HUES6 (cell line): Measurements from ENCODE around the gene CPE.

ENCODE experiments used
- H3K27ac ChIP-seq: 2 replicates; pipeline ENCODE4 v1.7.0; 2013; ENCODE audit warnings: low read depth, mild to moderate bottlenecking, low read length, inconsistent platforms
- H3K27me3 ChIP-seq: 2 replicates; pipeline ENCODE4 v1.6.1; 2013; ENCODE audit warnings: low read length; ENCODE audit not compliant: control insufficient read depth, insufficient read depth
- H3K36me3 ChIP-seq: 2 replicates; pipeline ENCODE4 v1.6.1; 2013; ENCODE audit warnings: low read length; ENCODE audit not compliant: control insufficient read depth, insufficient read depth
- H3K4me1 ChIP-seq: 2 replicates; pipeline ENCODE4 v1.6.1; 2013; ENCODE audit warnings: low read length; ENCODE audit not compliant: control insufficient read depth, insufficient read depth
- H3K4me3 ChIP-seq: 2 replicates; pipeline ENCODE4 v1.5.1; 2013; ENCODE audit warnings: low read depth, low read length
- H3K9ac ChIP-seq: one replicate; pipeline ENCODE4 v1.6.1; 2013; ENCODE audit warnings: mild to moderate bottlenecking, low read length
- H3K9me3 ChIP-seq: 2 replicates; pipeline ENCODE4 v1.6.1; 2013; ENCODE audit warnings: low read depth, low read length; ENCODE audit not compliant: control insufficient read depth, insufficient read depth

The CPE gene

GRCh38 chr4:165384598-165384997 lies 5.8 kb downstream of the CPE start:
- H3K36me3 ChIP-seq, result no peaks in the 10 kb centered on the region
- peaks cover 8% of the 10 kb centered on the region for H3K27me3 ChIP-seq
- no peak overlapping the region for H3K9ac ChIP-seq
- H3K4me1 ChIP-seq, result peaks cover 17% of the 10 kb centered on the region
- no peak overlapping the region for H3K27ac ChIP-seq
- H3K9me3 ChIP-seq, result no peaks in the 10 kb centered on the region
- no peak overlapping the region for H3K4me3 ChIP-seq

DNA sequence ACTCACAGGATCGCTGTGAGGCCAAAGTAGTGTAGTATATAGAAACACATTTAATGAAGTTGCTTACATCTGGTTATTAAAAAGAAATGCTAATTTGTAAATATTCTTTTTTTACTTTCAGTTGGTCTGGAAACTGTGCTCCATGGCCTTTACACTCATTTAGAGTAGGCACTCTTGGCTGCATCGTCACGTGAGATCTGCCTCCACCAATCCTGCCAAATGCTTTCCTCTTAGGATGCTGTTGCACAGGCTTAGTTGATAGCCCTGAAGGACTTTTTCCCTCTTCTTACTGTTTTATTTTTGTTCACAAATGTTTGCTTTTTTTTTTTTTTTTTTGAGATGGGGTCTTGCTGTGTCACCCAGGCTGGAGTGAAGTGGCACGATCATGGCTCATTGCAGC lies 6.3 kb downstream of the CPE start:
- H3K27me3 ChIP-seq, result peaks cover 3% of the 10 kb centered on the region
- H3K36me3 ChIP-seq, result no peaks in the 10 kb centered on the region
- no peak overlapping the region for H3K9ac ChIP-seq
- H3K9me3 ChIP-seq, result no peaks in the 10 kb centered on the region
- H3K4me1 ChIP-seq, result peaks cover 13% of the 10 kb centered on the region
- no peak overlapping the region for H3K4me3 ChIP-seq
- no peak overlapping the region for H3K27ac ChIP-seq

GRCh38 chr4:165386328-165386727 lies 7.5 kb downstream of the CPE start:
- no peaks in the 10 kb centered on the region for H3K36me3 ChIP-seq
- H3K27ac ChIP-seq, result no peak overlapping the region
- no peaks in the 10 kb centered on the region for H3K9me3 ChIP-seq
- no peak overlapping the region for H3K9ac ChIP-seq
- no peaks in the 10 kb centered on the region for H3K27me3 ChIP-seq
- no peak overlapping the region for H3K4me3 ChIP-seq
- peaks cover 11% of the 10 kb centered on the region for H3K4me1 ChIP-seq

DNA sequence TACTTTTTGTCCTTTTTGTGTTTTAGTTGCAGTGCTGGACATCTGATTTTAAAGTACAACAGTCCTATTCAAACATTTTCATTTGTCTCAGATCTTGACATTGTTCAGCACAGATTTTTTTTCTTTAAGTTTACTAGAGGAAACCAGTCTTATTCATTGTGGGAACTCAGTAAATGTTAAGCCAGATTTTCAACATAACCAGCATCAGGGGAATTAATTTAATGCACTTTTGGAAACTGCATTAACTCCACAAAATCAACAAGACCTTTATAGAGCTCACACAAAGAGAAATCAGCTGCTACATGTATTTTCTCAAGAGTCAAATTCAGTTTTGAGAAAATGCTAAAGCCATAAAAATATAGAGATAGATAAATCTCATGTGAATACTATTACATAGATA lies 9.9 kb downstream of the CPE start:
- H3K27me3 ChIP-seq, result no peaks in the 10 kb centered on the region
- peaks cover 7% of the 10 kb centered on the region for H3K4me1 ChIP-seq
- no peaks in the 10 kb centered on the region for H3K36me3 ChIP-seq
- no peaks in the 10 kb centered on the region for H3K9me3 ChIP-seq
- H3K27ac ChIP-seq, result no peak overlapping the region
- H3K4me3 ChIP-seq, result no peak overlapping the region
- no peak overlapping the region for H3K9ac ChIP-seq

DNA sequence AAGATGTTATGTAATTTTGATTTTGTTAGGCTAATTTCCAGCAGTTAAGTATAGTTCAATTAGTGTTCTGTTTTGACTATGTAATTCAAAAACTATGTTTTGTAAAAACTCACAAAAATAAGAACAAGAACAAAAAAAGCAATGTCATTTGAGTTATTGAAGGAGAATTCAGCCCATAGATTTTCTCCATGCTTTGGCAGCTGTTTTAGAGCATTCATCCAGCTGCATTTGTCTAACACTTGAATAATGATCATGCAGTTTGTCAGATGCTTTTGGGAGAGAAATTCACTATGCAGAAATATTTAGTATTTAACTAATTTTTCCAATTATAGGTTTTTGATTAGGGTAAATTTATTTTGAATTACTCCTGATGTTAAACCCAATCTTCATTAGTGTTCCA lies 14.2 kb downstream of the CPE start:
- Histone ChIP-seq H3K9ac (no peak overlapping the region), H3K9me3 (no peaks in the 10 kb centered on the region), H3K4me3 (no peak overlapping the region), H3K36me3 (no peaks in the 10 kb centered on the region), H3K27me3 (no peaks in the 10 kb centered on the region), H3K27ac (no peak overlapping the region), H3K4me1 (no peaks in the 10 kb centered on the region)

DNA sequence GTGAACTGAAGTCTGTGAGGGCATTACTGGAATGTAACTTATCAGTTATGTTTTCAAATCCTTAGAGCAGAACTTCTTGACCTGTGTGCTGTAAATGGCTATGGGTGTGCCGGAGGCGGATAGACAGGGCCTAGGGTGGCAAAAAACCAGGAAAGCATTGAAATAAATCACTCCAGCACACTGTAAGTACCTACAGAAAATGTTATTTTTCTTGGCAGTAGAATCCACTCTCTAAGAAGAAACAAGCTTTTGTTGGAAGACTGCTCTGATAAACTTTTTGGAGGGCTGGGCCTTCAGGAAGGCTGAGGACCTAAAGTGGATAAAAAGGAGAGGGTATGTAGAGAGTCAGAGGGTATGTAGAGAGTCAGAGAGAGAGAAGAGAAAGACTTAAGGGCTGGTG lies 14.9 kb downstream of the CPE start:
- Histone ChIP-seq H3K9me3 (no peaks in the 10 kb centered on the region), H3K27me3 (no peaks in the 10 kb centered on the region), H3K4me3 (no peak overlapping the region), H3K4me1 (no peaks in the 10 kb centered on the region; the same call in 1 of the 2 replicates), H3K9ac (no peak overlapping the region), H3K36me3 (no peaks in the 10 kb centered on the region), H3K27ac (no peak overlapping the region)

GRCh38 chr4:165394275-165394674 lies 15.5 kb downstream of the CPE start:
- H3K9me3 ChIP-seq, result no peaks in the 10 kb centered on the region
- H3K4me1 ChIP-seq, result no peaks in the 10 kb centered on the region; the same call in 1 of the 2 replicates
- H3K36me3 ChIP-seq, result no peaks in the 10 kb centered on the region
- H3K9ac ChIP-seq, result no peak overlapping the region
- H3K4me3 ChIP-seq, result no peak overlapping the region
- no peak overlapping the region for H3K27ac ChIP-seq
- no peaks in the 10 kb centered on the region for H3K27me3 ChIP-seq

GRCh38 chr4:165398570-165398969 lies 19.8 kb downstream of the CPE start:
- Histone ChIP-seq H3K4me1 (no peaks in the 10 kb centered on the region; the same call in 1 of the 2 replicates), H3K27me3 (no peaks in the 10 kb centered on the region), H3K9ac (no peak overlapping the region), H3K9me3 (no peaks in the 10 kb centered on the region), H3K27ac (no peak overlapping the region), H3K36me3 (no peaks in the 10 kb centered on the region), H3K4me3 (no peak overlapping the region)

- Histone ChIP-seq H3K4me1 (no peaks in the 10 kb centered on the region; the same call in 1 of the 2 replicates), H3K36me3 (no peaks in the 10 kb centered on the region), H3K9me3 (no peaks in the 10 kb centered on the region), H3K27me3 (no peaks in the 10 kb centered on the region), H3K9ac (peak overlapping the region; percentile 4), H3K4me3 (no peak overlapping the region), H3K27ac (no peak overlapping the region)
These were observed 23.6 kb downstream of the CPE start for GRCh38 chr4:165402375-165402774.

GRCh38 chr4:165403048-165403447 lies 24.2 kb downstream of the CPE start:
- H3K36me3 ChIP-seq, result no peaks in the 10 kb centered on the region
- H3K4me3 ChIP-seq, result no peak overlapping the region
- no peaks in the 10 kb centered on the region for H3K9me3 ChIP-seq
- H3K27me3 ChIP-seq, result no peaks in the 10 kb centered on the region
- H3K9ac ChIP-seq, result no peak overlapping the region
- no peaks in the 10 kb centered on the region; the same call in 1 of the 2 replicates for H3K4me1 ChIP-seq
- H3K27ac ChIP-seq, result no peak overlapping the region

GRCh38 chr4:165403637-165404036 lies 24.8 kb downstream of the CPE start:
- Histone ChIP-seq H3K4me1 (no peaks in the 10 kb centered on the region), H3K9me3 (no peaks in the 10 kb centered on the region), H3K4me3 (no peak overlapping the region)

DNA sequence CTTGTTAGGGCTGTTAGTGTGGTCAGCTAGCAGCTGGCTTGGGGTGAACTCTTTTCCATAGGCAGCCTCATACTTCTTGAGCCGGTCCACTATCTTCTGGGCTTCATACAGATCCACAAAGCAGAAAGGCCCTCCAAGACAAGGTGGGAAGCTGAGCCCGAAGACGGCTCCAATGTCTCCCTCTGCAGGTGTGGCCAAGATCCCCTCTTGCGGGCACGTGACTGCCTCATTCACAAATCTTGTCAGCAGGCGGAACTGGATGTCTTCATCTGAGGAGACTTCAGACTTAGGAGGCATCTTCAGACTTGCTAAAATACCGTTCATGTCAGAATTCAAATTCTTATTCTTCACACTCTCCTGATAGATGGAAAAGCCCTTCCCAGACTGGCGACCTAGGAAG lies 25.3 kb downstream of the CPE start:
- no peaks in the 10 kb centered on the region for H3K4me1 ChIP-seq
- H3K36me3 ChIP-seq, result no peaks in the 10 kb centered on the region
- no peak overlapping the region for H3K27ac ChIP-seq
- H3K27me3 ChIP-seq, result no peaks in the 10 kb centered on the region
- no peaks in the 10 kb centered on the region for H3K9me3 ChIP-seq
- H3K4me3 ChIP-seq, result no peak overlapping the region
- no peak overlapping the region for H3K9ac ChIP-seq

More at GRCh38 chr4:165403637-165404036, 24.8 kb downstream of the CPE start:
- Histone ChIP-seq H3K27me3 (no peaks in the 10 kb centered on the region), H3K27ac (no peak overlapping the region), H3K9ac (no peak overlapping the region), H3K36me3 (no peaks in the 10 kb centered on the region)
